Measurements from ENCODE around the gene PPIP5K1.
"Not testable (repeated sequence)": the region's sequence is repeated elsewhere in the genome, so short reads cannot be mapped to it uniquely, and the experiment has no call there.

The PPIP5K1 gene

GRCh38 chr15:43544266-43544665 lies 45.7 kb downstream of the PPIP5K1 start:
- DNase-seq: no peak

GRCh38 chr15:43541785-43542184 lies 48.2 kb downstream of the PPIP5K1 start:
- DNase-seq: no peak

DNA sequence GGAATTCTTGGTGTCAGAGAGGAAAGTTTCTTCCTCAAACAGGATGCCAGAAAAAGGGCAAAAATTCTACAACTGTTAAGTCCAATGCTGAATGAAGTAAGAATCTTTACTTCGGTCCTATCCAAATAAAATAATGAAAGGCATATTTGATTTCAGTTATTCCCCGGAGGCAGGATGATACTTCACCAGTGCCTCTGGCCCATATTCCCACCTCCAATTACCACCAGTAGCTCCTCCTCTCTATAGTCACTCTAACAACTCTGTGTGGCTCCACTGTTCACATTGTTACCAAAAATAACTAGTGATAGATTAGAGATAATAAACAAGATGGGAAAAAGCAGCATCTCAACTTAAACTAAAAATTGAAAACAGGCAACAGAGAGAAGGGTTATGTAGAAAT lies 51.9 kb downstream of the PPIP5K1 start:
- DNase-seq: no peak

- no peak for DNase-seq
Measured at GRCh38 chr15:43534897-43535296, 55.1 kb downstream of the PPIP5K1 start.

DNA sequence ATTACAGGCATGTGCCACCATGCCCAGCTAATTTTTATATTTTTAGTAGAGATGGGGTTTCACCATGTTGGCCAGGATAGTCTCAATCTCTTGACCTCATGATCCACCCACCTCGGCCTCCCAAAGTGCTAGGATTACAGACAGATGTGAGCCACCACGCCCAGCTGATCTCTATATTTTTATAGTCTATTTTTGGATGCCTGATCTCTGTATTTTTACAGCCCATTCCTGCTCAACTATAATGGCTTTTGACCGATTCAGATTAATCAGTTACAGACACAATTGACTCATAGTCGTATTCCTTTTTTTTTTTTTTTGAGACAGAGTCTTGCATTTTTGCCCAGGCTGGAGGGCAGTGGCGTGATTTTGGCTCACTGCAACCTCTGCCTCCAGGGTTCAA lies 57.2 kb downstream of the PPIP5K1 start:
- not testable (repeated sequence) for DNase-seq

- DNase-seq: no peak
Measured at GRCh38 chr15:43531018-43531670, 58.9 kb downstream of the PPIP5K1 start.

DNA sequence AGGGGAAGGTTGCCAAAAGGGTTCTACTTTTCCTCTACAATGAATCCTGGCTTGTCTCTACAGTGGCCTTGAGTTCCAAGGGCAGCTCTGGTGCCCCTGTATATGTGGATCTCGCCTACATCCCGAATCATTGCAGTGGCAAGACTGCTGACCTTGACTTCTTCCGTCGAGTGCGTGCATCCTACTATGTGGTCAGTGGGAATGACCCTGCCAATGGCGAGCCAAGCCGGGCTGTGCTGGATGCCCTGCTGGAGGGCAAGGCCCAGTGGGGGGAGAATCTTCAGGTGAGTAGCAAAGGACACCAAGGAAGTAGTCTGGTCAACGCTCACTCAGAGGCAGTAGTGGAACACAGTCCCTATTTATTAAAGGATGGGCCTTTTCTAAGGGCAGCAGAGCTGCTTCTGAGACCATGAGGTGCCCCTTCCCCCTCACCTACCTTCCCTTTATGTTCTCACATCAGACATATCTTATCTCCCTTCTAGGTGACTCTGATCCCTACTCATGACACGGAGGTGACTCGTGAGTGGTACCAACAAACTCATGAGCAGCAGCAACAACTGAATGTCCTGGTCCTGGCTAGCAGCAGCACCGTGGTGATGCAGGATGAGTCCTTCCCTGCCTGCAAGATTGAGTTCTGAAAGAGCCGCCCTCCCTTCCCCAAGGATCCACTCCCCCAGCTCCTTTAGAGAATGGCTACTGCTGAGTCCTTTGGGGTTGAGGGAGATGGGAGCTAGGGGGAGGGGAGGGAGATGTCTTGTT lies 60.2 kb downstream of the PPIP5K1 start:
- no peak for DNase-seq

DNA sequence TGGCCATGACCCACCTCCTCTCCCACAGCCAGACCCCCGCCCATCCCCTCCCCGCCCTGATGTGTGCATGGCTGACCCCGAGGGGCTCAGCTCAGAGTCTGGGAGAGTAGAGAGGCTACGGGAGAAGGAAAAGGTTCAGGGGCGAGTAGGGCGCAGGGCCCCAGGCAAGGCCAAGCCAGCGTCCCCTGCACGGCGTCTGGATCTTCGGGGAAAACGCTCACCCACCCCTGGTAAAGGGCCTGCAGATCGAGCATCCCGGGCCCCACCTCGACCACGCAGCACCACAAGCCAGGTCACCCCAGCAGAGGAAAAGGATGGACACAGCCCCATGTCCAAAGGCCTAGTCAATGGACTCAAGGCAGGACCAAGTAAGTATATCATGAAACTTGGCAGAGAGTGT lies 60.9 kb downstream of the PPIP5K1 start:
- no peak for DNase-seq

GRCh38 chr15:43528542-43529007 lies 61.4 kb downstream of the PPIP5K1 start:
- DNase-seq: no peak

DNA sequence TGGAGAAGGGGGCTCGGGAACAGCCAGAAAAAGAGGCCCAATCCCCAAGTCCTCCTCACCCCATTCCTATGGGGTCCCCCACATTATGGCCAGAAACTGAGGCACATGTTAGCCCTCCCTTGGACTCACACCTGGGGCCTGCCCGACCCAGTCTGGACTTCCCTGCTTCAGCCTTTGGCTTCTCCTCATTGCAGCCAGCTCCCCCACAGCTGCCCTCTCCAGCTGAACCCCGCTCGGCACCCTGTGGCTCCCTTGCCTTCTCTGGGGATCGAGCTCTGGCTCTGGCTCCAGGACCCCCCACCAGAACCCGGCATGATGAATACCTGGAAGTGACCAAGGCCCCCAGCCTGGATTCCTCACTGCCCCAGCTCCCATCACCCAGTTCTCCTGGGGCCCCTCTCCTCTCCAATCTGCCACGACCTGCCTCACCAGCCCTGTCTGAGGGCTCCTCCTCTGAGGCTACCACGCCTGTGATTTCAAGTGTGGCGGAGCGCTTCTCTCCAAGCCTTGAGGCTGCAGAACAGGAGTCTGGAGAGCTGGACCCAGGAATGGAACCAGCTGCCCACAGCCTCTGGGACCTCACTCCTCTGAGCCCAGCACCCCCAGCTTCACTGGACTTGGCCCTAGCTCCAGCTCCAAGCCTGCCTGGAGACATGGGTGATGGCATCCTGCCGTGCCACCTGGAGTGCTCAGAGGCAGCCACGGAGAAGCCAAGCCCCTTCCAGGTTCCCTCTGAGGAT lies 62.0 kb downstream of the PPIP5K1 start:
- DNase-seq: no peak

DNA sequence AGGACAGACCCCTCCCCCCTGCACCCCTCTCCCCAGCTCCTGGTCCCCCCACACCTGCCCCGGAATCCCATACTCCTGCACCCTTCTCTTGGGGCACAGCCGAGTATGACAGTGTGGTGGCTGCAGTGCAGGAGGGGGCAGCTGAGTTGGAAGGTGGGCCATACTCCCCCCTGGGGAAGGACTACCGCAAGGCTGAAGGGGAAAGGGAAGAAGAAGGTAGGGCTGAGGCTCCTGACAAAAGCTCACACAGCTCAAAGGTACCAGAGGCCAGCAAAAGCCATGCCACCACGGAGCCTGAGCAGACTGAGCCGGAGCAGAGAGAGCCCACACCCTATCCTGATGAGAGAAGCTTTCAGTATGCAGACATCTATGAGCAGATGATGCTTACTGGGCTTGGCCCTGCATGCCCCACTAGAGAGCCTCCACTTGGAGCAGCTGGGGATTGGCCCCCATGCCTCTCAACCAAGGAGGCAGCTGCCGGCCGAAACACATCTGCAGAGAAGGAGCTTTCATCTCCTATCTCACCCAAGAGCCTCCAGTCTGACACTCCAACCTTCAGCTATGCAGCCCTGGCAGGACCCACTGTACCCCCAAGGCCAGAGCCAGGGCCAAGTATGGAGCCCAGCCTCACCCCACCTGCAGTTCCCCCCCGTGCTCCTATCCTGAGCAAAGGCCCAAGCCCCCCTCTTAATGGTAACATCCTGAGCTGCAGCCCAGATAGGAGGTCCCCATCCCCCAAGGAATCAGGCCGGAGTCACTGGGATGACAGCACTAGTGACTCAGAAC lies 62.8 kb downstream of the PPIP5K1 start:
- DNase-seq: no peak

GRCh38 chr15:43526261-43526930 lies 63.6 kb downstream of the PPIP5K1 start:
- no peak for DNase-seq

GRCh38 chr15:43525131-43525530 lies 64.9 kb downstream of the PPIP5K1 start:
- no peak for DNase-seq

DNA sequence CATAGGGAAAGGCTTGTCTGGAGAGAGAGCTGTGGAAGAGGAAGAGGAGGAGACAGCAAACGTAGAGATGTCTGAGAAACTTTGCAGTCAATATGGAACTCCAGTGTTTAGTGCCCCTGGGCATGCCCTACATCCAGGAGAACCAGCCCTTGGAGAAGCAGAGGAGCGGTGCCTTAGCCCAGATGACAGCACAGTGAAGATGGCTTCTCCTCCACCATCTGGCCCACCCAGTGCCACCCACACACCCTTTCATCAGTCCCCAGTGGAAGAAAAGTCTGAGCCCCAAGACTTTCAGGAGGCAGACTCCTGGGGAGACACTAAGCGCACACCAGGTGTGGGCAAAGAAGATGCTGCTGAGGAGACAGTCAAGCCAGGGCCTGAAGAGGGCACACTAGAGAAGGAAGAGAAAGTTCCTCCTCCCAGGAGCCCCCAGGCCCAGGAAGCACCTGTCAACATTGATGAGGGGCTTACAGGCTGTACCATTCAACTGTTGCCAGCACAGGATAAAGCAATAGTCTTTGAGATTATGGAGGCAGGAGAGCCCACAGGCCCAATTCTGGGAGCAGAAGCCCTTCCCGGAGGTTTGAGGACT lies 65.7 kb downstream of the PPIP5K1 start:
- no peak for DNase-seq

- no peak for DNase-seq
Measured at GRCh38 chr15:43523646-43524045, 66.4 kb downstream of the PPIP5K1 start.

DNA sequence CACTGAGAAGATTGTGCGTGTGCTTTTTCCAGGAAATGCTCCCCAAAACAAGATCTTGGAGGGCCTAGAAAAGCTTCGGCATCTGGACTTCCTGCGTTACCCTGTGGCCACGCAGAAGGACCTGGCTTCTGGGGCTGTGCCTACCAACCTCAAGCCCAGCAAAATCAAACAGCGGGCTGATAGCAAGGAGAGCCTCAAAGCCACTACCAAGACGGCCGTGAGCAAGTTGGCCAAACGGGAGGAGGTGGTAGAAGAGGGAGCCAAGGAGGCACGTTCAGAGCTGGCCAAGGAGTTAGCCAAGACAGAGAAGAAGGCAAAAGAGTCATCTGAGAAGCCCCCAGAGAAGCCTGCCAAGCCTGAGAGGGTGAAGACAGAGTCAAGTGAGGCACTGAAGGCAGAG lies 67.8 kb downstream of the PPIP5K1 start:
- no peak for DNase-seq

DNA sequence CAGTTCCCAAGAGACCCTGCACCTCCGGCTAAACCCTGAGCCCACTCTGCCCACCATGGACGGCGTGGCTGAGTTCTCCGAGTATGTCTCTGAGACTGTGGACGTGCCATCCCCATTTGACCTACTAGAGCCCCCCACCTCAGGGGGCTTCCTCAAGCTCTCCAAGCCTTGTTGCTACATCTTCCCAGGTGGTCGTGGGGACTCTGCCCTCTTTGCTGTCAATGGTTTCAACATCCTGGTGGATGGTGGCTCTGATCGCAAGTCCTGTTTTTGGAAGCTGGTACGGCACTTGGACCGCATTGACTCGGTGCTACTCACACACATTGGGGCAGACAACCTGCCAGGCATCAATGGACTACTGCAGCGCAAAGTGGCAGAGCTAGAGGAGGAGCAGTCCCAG lies 68.6 kb downstream of the PPIP5K1 start:
- DNase-seq: no peak

GRCh38 chr15:43520138-43520537 lies 69.9 kb downstream of the PPIP5K1 start:
- no peak for DNase-seq

DNA sequence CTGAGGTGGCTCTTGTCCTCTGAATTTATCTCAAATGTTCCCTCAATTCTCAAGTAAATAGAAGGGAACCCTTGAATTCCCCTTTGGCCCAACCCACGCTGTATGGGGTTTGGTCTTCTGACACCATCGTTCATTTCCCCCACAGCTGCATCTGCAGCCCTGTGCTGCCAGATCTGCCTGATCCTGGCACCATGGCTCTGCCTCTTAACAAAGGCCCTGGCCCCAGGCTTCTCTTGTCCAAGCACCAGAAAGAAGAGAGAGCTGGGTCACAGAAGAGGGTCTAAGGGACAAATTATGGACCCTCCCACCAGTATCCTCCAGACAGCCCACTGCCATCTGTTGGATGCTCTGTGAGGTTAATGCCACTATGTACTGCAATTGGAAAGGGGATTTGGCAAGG lies 70.8 kb downstream of the PPIP5K1 start:
- DNase-seq: no peak

DNA sequence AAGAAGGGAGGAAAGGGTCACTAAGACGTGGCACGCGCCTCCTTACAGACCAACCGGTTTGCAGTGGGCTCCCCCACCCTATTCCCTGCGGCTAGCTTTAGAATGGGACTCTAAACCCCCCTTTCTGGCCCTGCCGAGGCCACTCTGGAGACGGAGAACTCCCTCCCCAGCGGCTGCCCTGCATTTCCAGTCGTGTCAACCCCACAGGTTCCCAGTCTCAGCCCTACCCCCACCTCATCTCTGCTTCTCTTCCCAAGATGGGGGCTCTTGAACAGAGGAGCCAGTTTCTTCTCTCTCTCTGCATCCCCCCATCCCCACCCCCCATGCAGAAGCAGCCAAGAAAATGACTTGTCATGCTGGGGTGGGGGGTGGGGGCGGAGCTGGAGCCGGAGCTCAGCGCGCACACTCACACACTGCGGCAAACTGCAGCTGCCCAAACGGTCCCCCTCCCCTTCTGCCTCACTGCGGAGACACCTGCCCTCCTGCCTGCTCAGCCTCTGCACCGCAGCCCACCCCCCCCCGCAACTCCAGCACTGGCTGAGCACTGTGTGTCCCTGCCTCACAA lies 71.7 kb downstream of the PPIP5K1 start:
- peak; percentile 45 for DNase-seq

GRCh38 chr15:43517354-43518196 lies 72.4 kb downstream of the PPIP5K1 start, which contains the start of gene MAP1A:
Gene MAP1A (plus strand): TSS chr15:43517608. CDS start chr15:43521474, 3,866 bp downstream.
- no peak for DNase-seq
